ENCODE measurements around the gene FLYWCH2. TPM values are rescaled to one million over a fixed set of nuclear protein-coding genes. Genes with fewer than 3 reads are reported as not detected.
"Not testable (repeated sequence)": the region's sequence is repeated elsewhere in the genome, so short reads cannot be mapped to it uniquely, and the experiment has no call there.

The FLYWCH2 gene
- total and polyA plus RNA-seq, 3 experiments from 2014 or later, result 24.0 to 27.2 (median 24.7) TPM

GRCh38 chr16:2925951-2926649, 43.1 kb downstream of the FLYWCH2 start:
- no peaks in the 10 kb centered on the region for H3K27me3 ChIP-seq (ENCODE audit: insufficient read depth, low read length, poor library complexity, severe bottlenecking)
- peak overlapping the region in 1 of 7 donors; percentile 46 for H3K4me3 Mint-ChIP-seq
- ChIA-PET POLR2A (no interaction called here), CTCF (interaction anchor here (1.0 to 1.5 kb wide), 11 partner anchors 9 to 147 kb away, joined by 3 to 11 read pairs (median 4); partner anchors contain the start of gene FLYWCH1)
- no peak for DNase-seq
- H3K27ac ChIP-seq (ENCODE audit: low read depth, low read length), result no peak overlapping the region
- peaks cover 8% of the 10 kb centered on the region for H3K4me1 ChIP-seq (ENCODE audit: insufficient read depth, low read length)
- H3K4me3 ChIP-seq (ENCODE audit: low read length), result no peak overlapping the region
- no peaks in the 10 kb centered on the region for H3K9me3 Mint-ChIP-seq
- H3K4me1 Mint-ChIP-seq, result peaks cover 12 to 14% (median 14%) of the 10 kb centered on the region in 3 donors
- peaks cover 0 to 1% of the 10 kb centered on the region in 2 donors for H3K27me3 Mint-ChIP-seq
- H3K27ac Mint-ChIP-seq, result peak overlapping the region in 7 of 8 donors; percentile 1 to 73 (median 58)
- H3K36me3 ChIP-seq (ENCODE audit: insufficient read depth, low read length), result peaks cover 4% of the 10 kb centered on the region
- peaks cover 0 to 27% (median 2%) of the 10 kb centered on the region in 3 donors for H3K36me3 Mint-ChIP-seq
- H3K9me3 ChIP-seq (ENCODE audit: low read length), result no peaks in the 10 kb centered on the region

- POLR2A ChIA-PET, result no interaction called here
- Mint-ChIP-seq H3K9me3 (no peaks in the 10 kb centered on the region), H3K27ac (peak overlapping the region in 7 of 8 donors; percentile 0 to 73 (median 27)), H3K36me3 (peaks cover 0 to 28% (median 2%) of the 10 kb centered on the region in 3 donors), H3K27me3 (peaks cover 0 to 1% of the 10 kb centered on the region in 2 donors), H3K4me1 (peaks cover 12 to 14% (median 14%) of the 10 kb centered on the region in 3 donors), H3K4me3 (peak overlapping the region in 5 of 7 donors; percentile 2 to 33 (median 20))
- no peak for DNase-seq
- Histone ChIP-seq H3K36me3 (ENCODE audit: insufficient read depth, low read length) (peaks cover 4% of the 10 kb centered on the region), H3K9me3 (ENCODE audit: low read length) (no peaks in the 10 kb centered on the region), H3K27ac (ENCODE audit: low read depth, low read length) (no peak overlapping the region), H3K4me1 (ENCODE audit: insufficient read depth, low read length) (peaks cover 8% of the 10 kb centered on the region), H3K27me3 (ENCODE audit: insufficient read depth, low read length, poor library complexity, severe bottlenecking) (no peaks in the 10 kb centered on the region), H3K4me3 (ENCODE audit: low read length) (no peak overlapping the region)
- CTCF ChIA-PET, result interaction anchor here (0.9 to 1.5 kb wide), 16 partner anchors 10 to 253 kb away, joined by 3 to 11 read pairs (median 4); partner anchors contain the start of genes FLYWCH1 and FLYWCH2
Observed at GRCh38 chr16:2926650-2926999, 43.6 kb downstream of the FLYWCH2 start.

GRCh38 chr16:2927010-2927646, 44.1 kb downstream of the FLYWCH2 start:
- ChIA-PET CTCF (interaction anchor here (0.6 to 1.5 kb wide), 19 partner anchors 10 to 254 kb away, joined by 3 to 11 read pairs (median 4); partner anchors contain the start of genes FLYWCH1 and FLYWCH2), POLR2A (interaction anchor here (0.5 kb wide), 1 partner anchor 52 kb away, joined by 4 read pairs; no protein-coding TSS in a partner anchor)
- Histone ChIP-seq H3K36me3 (ENCODE audit: insufficient read depth, low read length) (peaks cover 4% of the 10 kb centered on the region), H3K27me3 (ENCODE audit: insufficient read depth, low read length, poor library complexity, severe bottlenecking) (no peaks in the 10 kb centered on the region), H3K27ac (ENCODE audit: low read depth, low read length) (no peak overlapping the region), H3K4me1 (ENCODE audit: insufficient read depth, low read length) (peaks cover 8% of the 10 kb centered on the region), H3K9me3 (ENCODE audit: low read length) (no peaks in the 10 kb centered on the region), H3K4me3 (ENCODE audit: low read length) (no peak overlapping the region)
- Mint-ChIP-seq H3K36me3 (peaks cover 0 to 27% (median 2%) of the 10 kb centered on the region in 3 donors), H3K9me3 (no peaks in the 10 kb centered on the region), H3K4me1 (peaks cover 12 to 14% (median 14%) of the 10 kb centered on the region in 3 donors), H3K27ac (peak overlapping the region; percentile 0 to 73 (median 26)), H3K4me3 (peak overlapping the region in 5 of 7 donors; percentile 2 to 33 (median 20)), H3K27me3 (no peaks in the 10 kb centered on the region)
- DNase-seq, result peak; percentile 75 to 92 (median 82)

- DNase-seq; H3K9me3 Mint-ChIP-seq; H3K4me3 Mint-ChIP-seq; H3K27ac ChIP-seq (ENCODE audit: low read depth, low read length); H3K9me3 ChIP-seq (ENCODE audit: low read length); H3K36me3 ChIP-seq (ENCODE audit: insufficient read depth, low read length); H3K27me3 Mint-ChIP-seq; POLR2A ChIA-PET; H3K27me3 ChIP-seq (ENCODE audit: insufficient read depth, low read length, poor library complexity, severe bottlenecking); H3K4me3 ChIP-seq (ENCODE audit: low read length); H3K4me1 ChIP-seq (ENCODE audit: insufficient read depth, low read length): not testable (repeated sequence)
- Mint-ChIP-seq H3K36me3 (peaks cover 0 to 28% (median 0%) of the 10 kb centered on the region in 3 donors), H3K4me1 (peaks cover 12 to 14% (median 14%) of the 10 kb centered on the region in 3 donors), H3K27ac (peak overlapping the region in 1 of 8 donors; percentile 29)
- CTCF ChIA-PET, result interaction anchor here (1.5 kb wide), 1 partner anchor 49 kb away, joined by 6 read pairs; no protein-coding TSS in a partner anchor
Observed at GRCh38 chr16:2928151-2928550, 45.1 kb downstream of the FLYWCH2 start.

GRCh38 chr16:2928796-2929195, 45.8 kb downstream of the FLYWCH2 start:
- Mint-ChIP-seq H3K9me3 (no peaks in the 10 kb centered on the region), H3K4me3 (no peak overlapping the region), H3K4me1 (peaks cover 12 to 14% (median 14%) of the 10 kb centered on the region in 3 donors), H3K27ac (peak overlapping the region in 1 of 8 donors; percentile 18), H3K27me3 (no peaks in the 10 kb centered on the region), H3K36me3 (peaks cover 0 to 29% (median 0%) of the 10 kb centered on the region in 3 donors)
- CTCF ChIA-PET, result no interaction called here
- no peaks in the 10 kb centered on the region for H3K9me3 ChIP-seq (ENCODE audit: low read length)
- H3K4me3 ChIP-seq (ENCODE audit: low read length), result no peak overlapping the region
- DNase-seq, result no peak
- peaks cover 4% of the 10 kb centered on the region for H3K36me3 ChIP-seq (ENCODE audit: insufficient read depth, low read length)
- peaks cover 8% of the 10 kb centered on the region for H3K4me1 ChIP-seq (ENCODE audit: insufficient read depth, low read length)
- no peak overlapping the region for H3K27ac ChIP-seq (ENCODE audit: low read depth, low read length)
- POLR2A ChIA-PET, result no interaction called here
- no peaks in the 10 kb centered on the region for H3K27me3 ChIP-seq (ENCODE audit: insufficient read depth, low read length, poor library complexity, severe bottlenecking)

GRCh38 chr16:2929693-2930092, 46.7 kb downstream of the FLYWCH2 start:
- Histone ChIP-seq H3K4me1 (ENCODE audit: insufficient read depth, low read length) (peaks cover 8% of the 10 kb centered on the region), H3K27me3 (ENCODE audit: insufficient read depth, low read length, poor library complexity, severe bottlenecking) (no peaks in the 10 kb centered on the region), H3K4me3 (ENCODE audit: low read length) (no peak overlapping the region), H3K27ac (ENCODE audit: low read depth, low read length) (no peak overlapping the region), H3K36me3 (ENCODE audit: insufficient read depth, low read length) (peaks cover 4% of the 10 kb centered on the region), H3K9me3 (ENCODE audit: low read length) (no peaks in the 10 kb centered on the region)
- Mint-ChIP-seq H3K4me3 (no peak overlapping the region), H3K36me3 (peaks cover 4 to 38% (median 8%) of the 10 kb centered on the region in 3 donors), H3K27me3 (no peaks in the 10 kb centered on the region), H3K27ac (no peak overlapping the region), H3K4me1 (peaks cover 12 to 14% (median 14%) of the 10 kb centered on the region in 3 donors), H3K9me3 (no peaks in the 10 kb centered on the region)
- no peak for DNase-seq
- CTCF ChIA-PET, result no interaction called here
- POLR2A ChIA-PET, result no interaction called here

- peaks cover 4 to 41% (median 8%) of the 10 kb centered on the region in 3 donors for H3K36me3 Mint-ChIP-seq
- ChIA-PET POLR2A (no interaction called here), CTCF (no interaction called here)
- Histone ChIP-seq H3K4me1 (ENCODE audit: insufficient read depth, low read length) (peaks cover 8% of the 10 kb centered on the region), H3K4me3 (ENCODE audit: low read length) (no peak overlapping the region), H3K9me3 (ENCODE audit: low read length) (no peaks in the 10 kb centered on the region), H3K27me3 (ENCODE audit: insufficient read depth, low read length, poor library complexity, severe bottlenecking) (no peaks in the 10 kb centered on the region), H3K27ac (ENCODE audit: low read depth, low read length) (no peak overlapping the region), H3K36me3 (ENCODE audit: insufficient read depth, low read length) (peaks cover 4% of the 10 kb centered on the region)
- H3K27me3 Mint-ChIP-seq, result no peaks in the 10 kb centered on the region
- H3K9me3 Mint-ChIP-seq, result no peaks in the 10 kb centered on the region
- peak overlapping the region in 1 of 8 donors; percentile 21 for H3K27ac Mint-ChIP-seq
- peaks cover 12 to 14% (median 14%) of the 10 kb centered on the region in 3 donors for H3K4me1 Mint-ChIP-seq
- no peak for DNase-seq
- H3K4me3 Mint-ChIP-seq, result no peak overlapping the region
Observed at GRCh38 chr16:2930236-2930635, 47.2 kb downstream of the FLYWCH2 start.

Measured in CD8-positive, alpha-beta memory T cell (primary cell).